Measurements from ENCODE around the gene KIAA1217. TPM values are rescaled to one million over a fixed set of nuclear protein-coding genes. Genes with fewer than 3 reads are reported as not detected.
A peak's percentile ranks its signal among the peaks of the same experiment; 100 is the strongest.

The KIAA1217 gene
- total and polyA plus RNA-seq, 2 of the 8 experiments (the other 6 are each of a cell fraction or from before 2014, with no cell fraction given), result 4.5 to 15.6 TPM

GRCh38 chr10:24513155-24513554 is 304.2 kb downstream of the KIAA1217 start:
- Histone ChIP-seq H2AK5ac (ENCODE audit: low read depth, low read length) (no peak overlapping the region), H3K79me1 (ENCODE audit: low read depth, low read length) (no peaks in the 10 kb centered on the region), H3K18ac (ENCODE audit: extremely low read depth, low read length) (no peak overlapping the region), H2BK5ac (ENCODE audit: low read depth, low read length) (no peak overlapping the region), H3K4me3 (ENCODE audit: extremely low read depth in 1 of 4, insufficient read depth in 2 of 4, low read depth in 3 of 4, low read length in 4 of 4) (no peak overlapping the region), H2BK20ac (ENCODE audit: low read length) (no peak overlapping the region), H4K8ac (ENCODE audit: extremely low read depth, insufficient read depth, low read length) (no peak overlapping the region), H3K4me1 (replicated peaks in 1 of 4; ENCODE audit: control insufficient read depth in 3 of 4, insufficient read depth in 4 of 4, low read length in 3 of 4) (no peaks in the 10 kb centered on the region), H3K23me2 (ENCODE audit: low read depth, low read length) (no peaks in the 10 kb centered on the region), H3K4me2 (ENCODE audit: insufficient read depth in 1 of 2, low read depth in 2 of 2, low read length in 2 of 2) (no peak overlapping the region), H3K79me2 (ENCODE audit: control insufficient read depth in 1 of 2, insufficient read depth in 2 of 2, low read length in 2 of 2) (no peaks in the 10 kb centered on the region), H3K56ac (replicated peaks; ENCODE audit: insufficient read length, low read depth, low read length) (no peak overlapping the region), H3K14ac (ENCODE audit: insufficient read length) (no peak overlapping the region), H2BK12ac (ENCODE audit: low read depth, low read length) (no peak overlapping the region), H3K9ac (replicated peaks in 1 of 4; ENCODE audit: extremely low read depth in 1 of 4, low read depth in 3 of 4, low read length in 3 of 4) (no peak overlapping the region), H3K4ac (replicated peaks; ENCODE audit: insufficient read length, low read depth, low read length) (no peak overlapping the region), H4K91ac (replicated peaks; ENCODE audit: insufficient read length, low read length) (no peak overlapping the region), H2BK120ac (replicated peaks; ENCODE audit: low read depth, low read length) (no peak overlapping the region), H3K23ac (ENCODE audit: insufficient read length) (no peak overlapping the region), H3K9me3 (ENCODE audit: insufficient read depth in 2 of 2, low read depth in 1 of 2, low read length in 1 of 2) (no peaks in the 10 kb centered on the region), H3K36me3 (ENCODE audit: control insufficient read depth in 2 of 4, insufficient read depth in 4 of 4, low read length in 3 of 4) (no peaks in the 10 kb centered on the region; a peak in 1 of 8 replicates), H3K27ac (ENCODE audit: low read depth, low read length) (no peak overlapping the region), H2BK15ac (ENCODE audit: low read length) (no peak overlapping the region), H3K27me3 (replicated peaks in 1 of 4; ENCODE audit: control insufficient read depth in 3 of 4, extremely low read depth in 1 of 4, insufficient read depth in 3 of 4, low read length in 3 of 4) (no peaks in the 10 kb centered on the region), H4K5ac (ENCODE audit: insufficient read length, low read depth, low read length) (no peak overlapping the region), H4K20me1 (replicated peaks in 1 of 2; ENCODE audit: control insufficient read depth in 1 of 2, insufficient read depth in 2 of 2, low read length in 2 of 2) (no peaks in the 10 kb centered on the region), H2AFZ (ENCODE audit: low read length) (no peak overlapping the region)
- peak in 1 of 2 experiments; percentile 52 for DNase-seq (ENCODE audit: low read depth in 1 of 2, low spot score in 2 of 2)
- CTCF ChIA-PET (ENCODE audit: partially characterized antibody), result interaction anchor here (0.9 to 9.2 kb wide), 15 partner anchors 9 to 1355 kb away, joined by 3 to 116 read pairs (median 4); no protein-coding TSS in a partner anchor
- peak; percentile 58 for FAIRE-seq
- POLR2A ChIA-PET (ENCODE audit: partially characterized antibody), result interaction anchor here (1.1 kb wide), 1 partner anchor 156 kb away, joined by 3 read pairs; no protein-coding TSS in a partner anchor
- 84% methylated on average over 9 of the region's 9 CpGs; no CpG with 5 or more reads in 1 of the 2 experiments for WGBS, 2 experiments (ENCODE audit: extremely low coverage in 1 of 2, insufficient coverage in 1 of 2, insufficient read length in 1 of 2, insufficient replicate concordance in 2 of 2, low coverage in 1 of 2, low lambda C conversion rate in 2 of 2, missing lambda C conversion rate in 1 of 2)
- TF ChIP-seq RNF2 (IDR thresholded peaks at IDR 0.05; ENCODE audit: borderline replicate concordance, low read depth, low read length, missing control alignments, poor library complexity, severe bottlenecking) (no peak), MAFK (IDR thresholded peaks at IDR 0.05; ENCODE audit: low read depth, low read length) (no peak), RXRA (IDR thresholded peaks at IDR 0.05; ENCODE audit: insufficient read depth, low read depth, low read length) (no peak), SAP30 (IDR thresholded peaks at IDR 0.05; ENCODE audit: insufficient read depth, insufficient replicate concordance, low read length) (no peak), TBP (IDR thresholded peaks at IDR 0.05; ENCODE audit: low read depth, low read length) (no peak), CTCF (IDR thresholded peaks at IDR 0.05; ENCODE audit: control extremely low read depth in 1 of 3, insufficient read depth in 1 of 3, low read depth in 1 of 3, low read length in 3 of 3) (peak; percentile 46 to 70 (median 58)), SRF (IDR thresholded peaks at IDR 0.05; ENCODE audit: low read depth, low read length) (no peak), CEBPB (IDR thresholded peaks at IDR 0.05; ENCODE audit: low read depth, low read length) (no peak), SP2 (IDR thresholded peaks at IDR 0.05; ENCODE audit: low read length) (no peak), TAF1 (IDR thresholded peaks at IDR 0.05; ENCODE audit: low read depth, low read length) (no peak), JUND (IDR thresholded peaks at IDR 0.05; ENCODE audit: low read length) (no peak), CBX8 (IDR thresholded peaks at IDR 0.05; ENCODE audit: borderline replicate concordance, low read depth, low read length) (no peak)

Data from H1 (cell line).